ENCODE data around the gene KRT32.

The KRT32 gene

DNA sequence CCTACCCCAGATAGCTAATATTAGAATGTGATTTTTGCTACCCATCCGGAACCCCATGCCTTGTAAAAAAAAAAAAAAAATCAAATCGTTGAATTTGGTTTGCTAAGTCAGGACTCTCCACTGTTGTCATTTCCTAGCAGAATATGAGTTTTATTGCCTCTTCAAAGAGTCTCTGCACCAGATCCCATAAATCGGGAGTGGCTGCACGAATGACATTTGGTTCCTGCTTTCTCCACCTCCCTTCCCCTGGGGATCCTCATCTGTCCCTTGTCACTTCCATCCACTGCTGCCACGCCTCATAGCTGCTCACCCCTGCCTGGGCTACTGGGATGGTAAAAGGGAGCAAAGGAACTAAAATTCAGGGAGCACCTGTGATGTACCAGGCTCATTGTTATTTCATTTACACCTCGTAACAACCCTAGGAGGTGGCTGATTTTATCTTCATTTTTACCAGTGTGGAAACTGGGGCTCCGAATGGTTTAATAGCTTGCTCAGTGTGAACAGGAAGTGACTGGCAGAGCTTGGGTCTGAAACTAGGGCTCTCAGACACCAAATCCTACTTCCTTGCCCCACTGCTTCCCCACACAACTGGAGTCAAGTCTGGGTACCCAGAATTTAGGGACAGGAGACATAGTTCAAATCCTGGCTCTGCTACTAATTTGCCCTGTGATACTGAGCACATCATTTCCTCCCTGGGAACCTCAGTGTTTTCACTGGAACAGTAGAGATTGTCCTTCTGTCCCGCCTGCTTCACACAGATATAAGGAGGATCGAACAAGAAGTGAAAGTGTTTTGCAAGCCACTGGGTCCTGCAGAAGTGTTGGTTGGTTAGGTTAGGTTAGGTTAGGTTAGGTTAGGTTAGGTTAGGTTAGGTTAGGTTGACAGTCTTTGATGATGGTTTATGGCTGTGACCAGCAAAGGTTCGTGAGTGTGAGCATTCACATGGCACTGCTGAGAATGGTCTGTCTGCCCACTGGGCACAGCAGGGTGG, 23.1 kb upstream of the KRT32 start:
- TF ChIP-seq GLIS3 (CRISPR knock-in tag; IDR thresholded peaks at IDR 0.05): no peak
- TF ChIP-seq, protein P1, sequence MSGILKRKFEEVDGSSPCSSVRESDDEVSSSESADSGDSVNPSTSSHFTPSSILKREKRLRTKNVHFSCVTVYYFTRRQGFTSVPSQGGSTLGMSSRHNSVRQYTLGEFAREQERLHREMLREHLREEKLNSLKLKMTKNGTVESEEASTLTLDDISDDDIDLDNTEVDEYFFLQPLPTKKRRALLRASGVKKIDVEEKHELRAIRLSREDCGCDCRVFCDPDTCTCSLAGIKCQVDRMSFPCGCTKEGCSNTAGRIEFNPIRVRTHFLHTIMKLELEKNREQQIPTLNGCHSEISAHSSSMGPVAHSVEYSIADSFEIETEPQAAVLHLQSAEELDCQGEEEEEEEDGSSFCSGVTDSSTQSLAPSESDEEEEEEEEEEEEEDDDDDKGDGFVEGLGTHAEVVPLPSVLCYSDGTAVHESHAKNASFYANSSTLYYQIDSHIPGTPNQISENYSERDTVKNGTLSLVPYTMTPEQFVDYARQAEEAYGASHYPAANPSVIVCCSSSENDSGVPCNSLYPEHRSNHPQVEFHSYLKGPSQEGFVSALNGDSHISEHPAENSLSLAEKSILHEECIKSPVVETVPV (CRISPR knock-in tag; IDR thresholded peaks at IDR 0.05): no peak
- no peak for TF ChIP-seq ZNF565 (CRISPR knock-in tag; conservative IDR thresholded peaks at IDR 0.05; ENCODE audit: low read depth)
- no peak for TF ChIP-seq TOX (CRISPR knock-in tag; IDR thresholded peaks at IDR 0.05; ENCODE audit: borderline replicate concordance)
- TF ChIP-seq, protein P2, sequence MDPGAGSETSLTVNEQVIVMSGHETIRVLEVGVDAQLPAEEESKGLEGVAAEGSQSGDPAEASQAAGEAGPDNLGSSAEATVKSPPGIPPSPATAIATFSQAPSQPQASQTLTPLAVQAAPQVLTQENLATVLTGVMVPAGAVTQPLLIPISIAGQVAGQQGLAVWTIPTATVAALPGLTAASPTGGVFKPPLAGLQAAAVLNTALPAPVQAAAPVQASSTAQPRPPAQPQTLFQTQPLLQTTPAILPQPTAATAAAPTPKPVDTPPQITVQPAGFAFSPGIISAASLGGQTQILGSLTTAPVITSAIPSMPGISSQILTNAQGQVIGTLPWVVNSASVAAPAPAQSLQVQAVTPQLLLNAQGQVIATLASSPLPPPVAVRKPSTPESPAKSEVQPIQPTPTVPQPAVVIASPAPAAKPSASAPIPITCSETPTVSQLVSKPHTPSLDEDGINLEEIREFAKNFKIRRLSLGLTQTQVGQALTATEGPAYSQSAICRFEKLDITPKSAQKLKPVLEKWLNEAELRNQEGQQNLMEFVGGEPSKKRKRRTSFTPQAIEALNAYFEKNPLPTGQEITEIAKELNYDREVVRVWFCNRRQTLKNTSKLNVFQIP (CRISPR knock-in tag; IDR thresholded peaks at IDR 0.05; ENCODE audit: borderline replicate concordance, low read depth): no peak
- no peak for ATAC-seq

DNA sequence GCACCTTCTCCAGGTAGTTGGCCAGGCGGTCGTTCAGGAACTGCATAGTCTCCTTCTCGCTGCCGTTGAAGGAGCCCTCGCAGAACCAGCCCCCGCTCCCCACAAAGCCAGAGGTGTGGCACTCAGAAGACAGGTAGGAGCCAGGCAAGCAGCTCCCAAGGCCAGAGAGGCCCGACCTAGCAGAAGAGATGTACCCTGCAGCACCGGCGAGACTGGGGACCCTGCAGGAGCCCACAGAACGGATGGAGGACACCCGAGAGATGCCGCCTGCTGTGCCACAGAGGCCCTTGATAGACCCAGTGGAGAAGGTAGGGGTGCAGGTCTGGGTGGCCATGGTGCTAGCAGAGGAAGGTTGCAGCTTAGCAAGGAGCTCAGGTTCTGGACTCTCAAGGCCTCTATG, 22.3 kb upstream of the KRT32 start, which contains the start of gene KRT36:
TSS of gene KRT36 (minus strand) at position 380 of the 400 bp plus-strand sequence. CDS start at position 334, 46 bp downstream.
- TF ChIP-seq OSR1 (CRISPR knock-in tag; IDR thresholded peaks at IDR 0.05): no peak
- no peak for TF ChIP-seq GLIS3 (CRISPR knock-in tag; IDR thresholded peaks at IDR 0.05)
- TF ChIP-seq, protein P3, sequence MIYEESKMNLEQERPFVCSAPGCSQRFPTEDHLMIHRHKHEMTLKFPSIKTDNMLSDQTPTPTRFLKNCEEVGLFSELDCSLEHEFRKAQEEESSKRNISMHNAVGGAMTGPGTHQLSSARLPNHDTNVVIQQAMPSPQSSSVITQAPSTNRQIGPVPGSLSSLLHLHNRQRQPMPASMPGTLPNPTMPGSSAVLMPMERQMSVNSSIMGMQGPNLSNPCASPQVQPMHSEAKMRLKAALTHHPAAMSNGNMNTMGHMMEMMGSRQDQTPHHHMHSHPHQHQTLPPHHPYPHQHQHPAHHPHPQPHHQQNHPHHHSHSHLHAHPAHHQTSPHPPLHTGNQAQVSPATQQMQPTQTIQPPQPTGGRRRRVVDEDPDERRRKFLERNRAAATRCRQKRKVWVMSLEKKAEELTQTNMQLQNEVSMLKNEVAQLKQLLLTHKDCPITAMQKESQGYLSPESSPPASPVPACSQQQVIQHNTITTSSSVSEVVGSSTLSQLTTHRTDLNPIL (CRISPR knock-in tag; IDR thresholded peaks at IDR 0.05; ENCODE audit: low read depth): no peak
- TF ChIP-seq TCF4 (CRISPR knock-in tag; IDR thresholded peaks at IDR 0.05; ENCODE audit: borderline replicate concordance): no peak
- TF ChIP-seq ZNF70 (CRISPR knock-in tag; IDR thresholded peaks at IDR 0.05): no peak
- TF ChIP-seq ZNF565 (CRISPR knock-in tag; conservative IDR thresholded peaks at IDR 0.05; ENCODE audit: low read depth): no peak
- TF ChIP-seq, protein P4, sequence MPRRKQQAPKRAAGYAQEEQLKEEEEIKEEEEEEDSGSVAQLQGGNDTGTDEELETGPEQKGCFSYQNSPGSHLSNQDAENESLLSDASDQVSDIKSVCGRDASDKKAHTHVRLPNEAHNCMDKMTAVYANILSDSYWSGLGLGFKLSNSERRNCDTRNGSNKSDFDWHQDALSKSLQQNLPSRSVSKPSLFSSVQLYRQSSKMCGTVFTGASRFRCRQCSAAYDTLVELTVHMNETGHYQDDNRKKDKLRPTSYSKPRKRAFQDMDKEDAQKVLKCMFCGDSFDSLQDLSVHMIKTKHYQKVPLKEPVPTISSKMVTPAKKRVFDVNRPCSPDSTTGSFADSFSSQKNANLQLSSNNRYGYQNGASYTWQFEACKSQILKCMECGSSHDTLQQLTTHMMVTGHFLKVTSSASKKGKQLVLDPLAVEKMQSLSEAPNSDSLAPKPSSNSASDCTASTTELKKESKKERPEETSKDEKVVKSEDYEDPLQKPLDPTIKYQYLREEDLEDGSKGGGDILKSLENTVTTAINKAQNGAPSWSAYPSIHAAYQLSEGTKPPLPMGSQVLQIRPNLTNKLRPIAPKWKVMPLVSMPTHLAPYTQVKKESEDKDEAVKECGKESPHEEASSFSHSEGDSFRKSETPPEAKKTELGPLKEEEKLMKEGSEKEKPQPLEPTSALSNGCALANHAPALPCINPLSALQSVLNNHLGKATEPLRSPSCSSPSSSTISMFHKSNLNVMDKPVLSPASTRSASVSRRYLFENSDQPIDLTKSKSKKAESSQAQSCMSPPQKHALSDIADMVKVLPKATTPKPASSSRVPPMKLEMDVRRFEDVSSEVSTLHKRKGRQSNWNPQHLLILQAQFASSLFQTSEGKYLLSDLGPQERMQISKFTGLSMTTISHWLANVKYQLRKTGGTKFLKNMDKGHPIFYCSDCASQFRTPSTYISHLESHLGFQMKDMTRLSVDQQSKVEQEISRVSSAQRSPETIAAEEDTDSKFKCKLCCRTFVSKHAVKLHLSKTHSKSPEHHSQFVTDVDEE (CRISPR knock-in tag; IDR thresholded peaks at IDR 0.05): no peak
- TF ChIP-seq, protein P1 (CRISPR knock-in tag; IDR thresholded peaks at IDR 0.05): no peak
- TF ChIP-seq ZNF8 (CRISPR knock-in tag; IDR thresholded peaks at IDR 0.05): no peak
- no peak for TF ChIP-seq ZC3H10 (CRISPR knock-in tag; IDR thresholded peaks at IDR 0.05)
- no peak for TF ChIP-seq CSDC2 (CRISPR knock-in tag; IDR thresholded peaks at IDR 0.05)
- no peak for ATAC-seq

DNA sequence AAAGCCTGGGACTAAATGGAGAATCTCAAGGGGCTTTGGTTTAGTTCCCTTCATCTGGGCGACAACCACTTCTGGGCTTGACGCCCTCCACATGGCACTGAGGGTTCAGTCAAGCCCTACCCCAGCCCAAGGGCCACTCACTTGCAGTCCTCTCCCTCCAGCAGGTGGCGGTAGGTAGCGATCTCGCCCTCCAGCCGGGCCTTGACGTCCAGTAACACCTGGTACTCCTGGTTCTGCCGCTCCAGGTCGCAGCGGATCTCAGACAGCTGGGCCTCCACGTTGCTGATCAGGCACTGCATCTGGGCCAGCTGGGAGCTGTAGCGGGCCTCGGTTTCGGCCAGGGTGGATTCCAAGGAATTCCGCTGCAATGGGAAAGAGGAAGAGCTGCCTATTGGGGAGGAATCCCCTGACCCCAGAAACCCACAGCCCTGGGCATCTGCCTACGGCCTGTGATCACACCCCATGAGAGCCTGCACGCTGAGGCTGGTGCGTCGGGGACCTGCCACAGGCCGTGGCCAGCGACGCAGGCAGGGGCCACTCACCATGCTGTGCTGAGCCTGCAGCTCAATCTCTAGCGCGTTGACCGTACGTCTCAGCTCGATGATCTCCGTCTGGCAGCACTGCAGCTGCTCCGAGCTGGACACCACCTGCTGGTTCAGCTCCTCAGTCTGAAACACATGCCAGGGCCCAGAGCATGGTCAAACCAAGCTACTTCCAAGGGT, 19.8 kb upstream of the KRT32 start:
- peak; percentile 46; the same call in 1 of the 3 replicates for ATAC-seq
- TF ChIP-seq GLIS3 (CRISPR knock-in tag; IDR thresholded peaks at IDR 0.05) (no peak), CSDC2 (CRISPR knock-in tag; IDR thresholded peaks at IDR 0.05) (no peak), TOX (CRISPR knock-in tag; IDR thresholded peaks at IDR 0.05; ENCODE audit: borderline replicate concordance) (no peak), TCF4 (CRISPR knock-in tag; IDR thresholded peaks at IDR 0.05; ENCODE audit: borderline replicate concordance) (no peak), ZNF8 (CRISPR knock-in tag; IDR thresholded peaks at IDR 0.05) (no peak), BACH2 (CRISPR knock-in tag; IDR thresholded peaks at IDR 0.05; ENCODE audit: borderline replicate concordance) (no peak)
- TF ChIP-seq, protein P5, sequence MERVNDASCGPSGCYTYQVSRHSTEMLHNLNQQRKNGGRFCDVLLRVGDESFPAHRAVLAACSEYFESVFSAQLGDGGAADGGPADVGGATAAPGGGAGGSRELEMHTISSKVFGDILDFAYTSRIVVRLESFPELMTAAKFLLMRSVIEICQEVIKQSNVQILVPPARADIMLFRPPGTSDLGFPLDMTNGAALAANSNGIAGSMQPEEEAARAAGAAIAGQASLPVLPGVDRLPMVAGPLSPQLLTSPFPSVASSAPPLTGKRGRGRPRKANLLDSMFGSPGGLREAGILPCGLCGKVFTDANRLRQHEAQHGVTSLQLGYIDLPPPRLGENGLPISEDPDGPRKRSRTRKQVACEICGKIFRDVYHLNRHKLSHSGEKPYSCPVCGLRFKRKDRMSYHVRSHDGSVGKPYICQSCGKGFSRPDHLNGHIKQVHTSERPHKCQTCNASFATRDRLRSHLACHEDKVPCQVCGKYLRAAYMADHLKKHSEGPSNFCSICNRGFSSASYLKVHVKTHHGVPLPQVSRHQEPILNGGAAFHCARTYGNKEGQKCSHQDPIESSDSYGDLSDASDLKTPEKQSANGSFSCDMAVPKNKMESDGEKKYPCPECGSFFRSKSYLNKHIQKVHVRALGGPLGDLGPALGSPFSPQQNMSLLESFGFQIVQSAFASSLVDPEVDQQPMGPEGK (CRISPR knock-in tag; IDR thresholded peaks at IDR 0.05; ENCODE audit: borderline replicate concordance): no peak
- TF ChIP-seq, protein P3 (CRISPR knock-in tag; IDR thresholded peaks at IDR 0.05; ENCODE audit: low read depth): no peak

Measured in SK-N-SH treated with all-trans-retinoic acid at 6 μM for 48 hours (cell line).